HUES6 (cell line): Measurements from ENCODE around the gene CPAMD8.
A peak's percentile ranks its signal among the peaks of the same experiment; 100 is the strongest.
"Not testable (repeated sequence)": the region's sequence is repeated elsewhere in the genome, so short reads cannot be mapped to it uniquely, and the experiment has no call there.

Experiments
- H3K27ac ChIP-seq: 2 replicates; pipeline ENCODE4 v1.7.0; 2013; ENCODE audit warnings: low read depth, mild to moderate bottlenecking, low read length, inconsistent platforms
- H3K27me3 ChIP-seq: 2 replicates; pipeline ENCODE4 v1.6.1; 2013; ENCODE audit warnings: low read length; ENCODE audit not compliant: control insufficient read depth, insufficient read depth
- H3K36me3 ChIP-seq: 2 replicates; pipeline ENCODE4 v1.6.1; 2013; ENCODE audit warnings: low read length; ENCODE audit not compliant: control insufficient read depth, insufficient read depth
- H3K4me1 ChIP-seq: 2 replicates; pipeline ENCODE4 v1.6.1; 2013; ENCODE audit warnings: low read length; ENCODE audit not compliant: control insufficient read depth, insufficient read depth
- H3K4me3 ChIP-seq: 2 replicates; pipeline ENCODE4 v1.5.1; 2013; ENCODE audit warnings: low read depth, low read length
- H3K9ac ChIP-seq: one replicate; pipeline ENCODE4 v1.6.1; 2013; ENCODE audit warnings: mild to moderate bottlenecking, low read length
- H3K9me3 ChIP-seq: 2 replicates; pipeline ENCODE4 v1.6.1; 2013; ENCODE audit warnings: low read depth, low read length; ENCODE audit not compliant: control insufficient read depth, insufficient read depth

Gene CPAMD8

GRCh38 chr19:16882146-16882545, 144.5 kb downstream of the CPAMD8 start:
- peaks cover 29% of the 10 kb centered on the region for H3K9me3 ChIP-seq
- peaks cover 33% of the 10 kb centered on the region for H3K36me3 ChIP-seq
- no peak overlapping the region for H3K4me3 ChIP-seq
- no peak overlapping the region for H3K27ac ChIP-seq
- H3K9ac ChIP-seq, result no peak overlapping the region
- no peaks in the 10 kb centered on the region for H3K4me1 ChIP-seq
- H3K27me3 ChIP-seq, result no peaks in the 10 kb centered on the region

DNA sequence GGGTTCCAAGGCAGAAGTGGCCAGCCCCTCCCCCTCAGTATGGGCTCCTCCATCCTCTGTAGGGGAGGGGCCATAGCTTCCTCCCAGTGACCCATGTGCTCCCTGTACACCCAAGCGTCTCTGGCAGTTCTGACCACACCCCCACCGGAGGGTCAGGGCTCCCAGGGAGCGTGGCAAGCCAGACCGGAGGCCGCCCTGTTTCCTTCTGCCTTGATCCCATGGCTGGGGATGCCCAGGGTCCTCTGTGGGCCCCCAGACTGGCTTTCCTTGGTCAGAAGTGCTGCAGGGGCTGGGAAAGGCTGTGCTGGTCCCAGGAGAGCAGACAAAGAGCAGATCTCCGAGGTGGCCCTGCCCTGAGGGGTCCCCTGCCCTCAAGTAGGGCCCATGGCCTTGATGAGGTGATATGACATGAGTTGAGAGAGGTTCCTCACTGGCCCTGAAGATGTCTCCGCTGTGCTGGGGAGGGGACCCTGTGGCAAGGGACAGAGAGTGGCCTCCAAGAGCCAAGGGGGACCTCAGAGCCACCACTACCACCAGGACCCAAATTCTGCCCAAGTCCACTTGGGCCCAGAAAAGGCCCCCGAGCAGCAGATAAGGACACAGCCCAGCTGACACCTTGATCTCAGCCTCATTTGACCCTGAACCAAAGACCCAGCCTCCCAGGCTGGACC, 145.6 kb downstream of the CPAMD8 start:
- Histone ChIP-seq H3K4me1 (no peaks in the 10 kb centered on the region), H3K27ac (no peak overlapping the region), H3K9ac (no peak overlapping the region), H3K36me3 (peaks cover 45% of the 10 kb centered on the region), H3K4me3 (no peak overlapping the region), H3K27me3 (no peaks in the 10 kb centered on the region), H3K9me3 (peaks cover 29% of the 10 kb centered on the region)

DNA sequence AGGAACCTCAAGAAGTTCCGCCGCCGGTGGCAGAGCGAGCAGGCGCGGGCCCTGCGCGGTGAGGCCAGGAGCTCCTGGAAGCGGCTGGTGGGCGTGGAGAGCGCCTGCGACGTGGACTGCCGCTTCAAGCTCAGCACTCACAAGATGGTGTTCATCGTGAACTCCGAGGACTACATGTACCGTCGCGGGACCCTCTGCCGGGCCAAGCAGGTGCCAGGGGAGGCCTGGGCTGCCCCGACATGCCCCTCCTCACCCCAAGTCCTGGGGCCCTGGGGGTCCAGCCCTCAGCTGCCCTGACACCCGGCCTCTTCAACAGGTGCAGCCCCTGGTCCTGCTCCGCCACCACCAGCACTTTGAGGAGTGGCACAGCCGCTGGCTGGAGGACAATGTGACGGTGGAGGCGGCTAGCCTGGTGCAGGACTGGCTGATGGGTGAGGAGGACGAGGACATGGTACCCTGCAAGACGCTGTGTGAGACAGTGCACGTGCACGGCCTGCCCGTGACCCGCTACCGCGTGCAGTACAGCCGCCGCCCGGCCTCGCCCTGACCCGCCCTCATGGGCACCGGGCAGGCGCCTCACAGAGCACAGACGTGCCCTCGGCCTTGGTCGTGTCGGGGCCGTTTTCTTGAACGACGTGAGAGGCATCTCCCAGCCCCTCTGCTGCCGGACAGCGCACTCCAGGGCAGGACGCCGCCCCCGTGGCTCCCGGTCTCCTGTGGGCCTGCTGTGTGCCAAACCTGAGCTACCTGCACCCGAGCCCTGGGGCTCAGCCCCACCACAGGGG, 148.2 kb downstream of the CPAMD8 start:
- peaks cover 27% of the 10 kb centered on the region for H3K9me3 ChIP-seq
- no peak overlapping the region for H3K27ac ChIP-seq
- no peaks in the 10 kb centered on the region for H3K4me1 ChIP-seq
- no peak overlapping the region for H3K9ac ChIP-seq
- no peak overlapping the region for H3K4me3 ChIP-seq
- H3K27me3 ChIP-seq, result no peaks in the 10 kb centered on the region
- H3K36me3 ChIP-seq, result peaks cover 56% of the 10 kb centered on the region

DNA sequence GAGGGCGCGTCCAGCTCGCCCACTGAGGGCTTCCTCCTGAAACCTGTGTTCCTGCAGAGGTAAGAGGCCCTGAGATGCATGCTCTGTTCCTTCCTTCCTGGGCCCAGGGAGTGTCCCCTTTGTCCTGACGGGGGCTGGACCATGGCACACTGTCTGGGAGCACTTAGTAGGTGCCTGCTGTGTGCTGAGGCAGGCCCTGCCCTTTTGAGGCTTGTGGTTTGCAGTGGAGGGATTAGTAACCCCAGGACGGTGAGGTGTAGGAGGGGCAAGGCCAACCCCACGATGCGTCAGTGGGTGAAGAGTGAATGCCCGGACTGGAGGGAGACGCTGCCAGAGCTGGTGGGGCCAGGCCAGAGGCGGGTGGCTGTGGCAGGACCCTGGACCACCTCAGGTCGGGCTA, 149.0 kb downstream of the CPAMD8 start:
- no peaks in the 10 kb centered on the region for H3K4me1 ChIP-seq
- H3K4me3 ChIP-seq, result no peak overlapping the region
- no peaks in the 10 kb centered on the region for H3K27me3 ChIP-seq
- no peak overlapping the region for H3K9ac ChIP-seq
- H3K36me3 ChIP-seq, result peaks cover 63% of the 10 kb centered on the region
- peaks cover 19% of the 10 kb centered on the region for H3K9me3 ChIP-seq
- no peak overlapping the region for H3K27ac ChIP-seq

DNA sequence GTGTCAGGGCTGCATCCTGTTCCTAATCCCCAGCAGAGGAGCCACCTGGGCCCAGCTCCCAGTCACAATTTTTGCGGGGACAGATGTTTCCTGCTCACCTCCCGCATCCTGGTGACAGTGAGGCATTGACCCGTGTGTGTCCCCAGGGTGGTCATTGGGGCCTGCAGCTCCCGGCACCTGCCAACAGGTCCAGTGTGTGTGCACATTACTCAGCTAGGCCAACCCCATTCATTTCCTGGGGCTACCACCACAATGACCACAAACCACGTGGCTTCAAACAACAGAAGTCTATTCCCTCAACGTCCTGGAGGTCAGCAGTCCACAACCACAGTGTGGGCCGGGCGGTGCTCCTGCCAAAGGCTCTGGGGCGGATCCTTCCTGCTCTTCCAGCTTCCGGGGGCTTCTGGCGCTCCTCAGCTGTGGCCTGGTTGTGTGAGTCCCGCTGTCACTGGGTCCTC, 149.7 kb downstream of the CPAMD8 start:
- peaks cover 13% of the 10 kb centered on the region for H3K9me3 ChIP-seq
- peaks cover 67% of the 10 kb centered on the region for H3K36me3 ChIP-seq
- no peak overlapping the region for H3K4me3 ChIP-seq
- no peaks in the 10 kb centered on the region for H3K27me3 ChIP-seq
- H3K27ac ChIP-seq, result no peak overlapping the region
- no peaks in the 10 kb centered on the region for H3K4me1 ChIP-seq
- H3K9ac ChIP-seq, result no peak overlapping the region

DNA sequence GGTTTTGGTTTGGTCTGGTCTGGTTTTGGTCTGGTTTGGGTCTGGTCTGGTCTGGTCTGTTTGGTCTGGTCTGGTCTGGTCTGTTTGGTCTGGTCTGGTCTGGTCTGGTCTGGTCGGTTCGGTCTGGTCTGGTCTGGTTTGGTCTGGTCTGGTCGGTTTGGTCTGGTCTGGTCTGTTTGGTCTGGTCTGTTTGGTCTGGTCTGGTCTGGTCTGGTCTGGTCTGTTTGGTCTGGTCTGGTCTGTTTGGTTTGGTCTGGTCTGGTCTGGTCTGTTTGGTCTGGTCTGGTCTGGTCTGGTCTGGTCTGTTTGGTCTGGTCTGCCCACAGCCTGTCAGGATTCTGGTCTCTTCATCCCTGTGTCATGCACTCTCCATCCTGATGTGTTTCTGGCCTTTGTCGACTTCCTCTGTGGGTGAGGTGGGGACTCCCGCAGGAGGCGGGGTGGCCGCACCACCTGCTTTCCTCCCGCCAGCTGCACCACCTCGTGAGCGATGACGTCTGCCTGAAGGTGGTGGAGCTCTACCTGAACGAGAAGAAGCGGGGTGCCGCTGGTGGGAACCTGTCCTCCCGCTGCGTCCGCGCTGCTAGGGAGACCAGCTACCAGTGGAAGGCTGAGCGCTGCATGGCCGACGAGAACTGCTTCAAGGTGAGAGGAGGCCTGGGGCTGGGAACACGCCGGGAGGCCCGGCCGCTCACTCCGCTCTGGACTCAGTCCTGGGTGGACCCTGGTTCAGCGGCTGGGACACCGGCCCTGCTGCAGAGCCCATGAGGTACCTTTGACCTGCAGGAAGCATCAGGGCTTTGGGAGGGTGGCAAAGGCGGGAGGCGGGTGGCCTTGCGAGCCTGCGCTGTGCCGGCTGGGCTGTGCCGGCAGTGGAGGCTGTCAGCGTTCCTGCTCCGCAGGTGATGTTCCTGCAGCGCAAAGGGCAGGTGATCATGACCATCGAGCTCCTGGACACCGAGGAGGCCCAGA, 150.7 kb downstream of the CPAMD8 start:
- no peaks in the 10 kb centered on the region for H3K4me1 ChIP-seq
- H3K36me3 ChIP-seq, result peaks cover 78% of the 10 kb centered on the region
- H3K27ac ChIP-seq, result no peak overlapping the region
- H3K9ac ChIP-seq, result no peak overlapping the region
- H3K9me3 ChIP-seq, result peaks cover 2% of the 10 kb centered on the region
- no peak overlapping the region for H3K4me3 ChIP-seq
- no peaks in the 10 kb centered on the region for H3K27me3 ChIP-seq

DNA sequence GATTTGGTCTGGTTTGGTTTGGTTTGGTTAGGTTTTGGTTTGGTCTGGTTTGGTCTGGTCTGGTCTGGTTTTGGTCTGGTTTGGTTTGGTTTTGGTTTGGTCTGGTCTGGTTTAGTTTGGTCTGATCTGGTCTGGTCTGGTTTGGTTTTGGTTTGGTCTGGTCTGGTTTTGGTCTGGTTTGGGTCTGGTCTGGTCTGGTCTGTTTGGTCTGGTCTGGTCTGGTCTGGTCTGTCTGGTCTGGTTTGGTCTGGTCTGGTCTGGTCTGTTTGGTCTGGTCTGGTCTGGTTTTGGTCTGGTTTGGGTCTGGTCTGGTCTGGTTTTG, 151.7 kb downstream of the CPAMD8 start:
- Histone ChIP-seq H3K36me3 (peaks cover 80% of the 10 kb centered on the region), H3K27ac (0 out of 2 replicates have a peak overlapping the region, but pooled peaks have one; percentile 36)
- not testable (repeated sequence) for H3K9ac ChIP-seq, H3K4me3 ChIP-seq, H3K27me3 ChIP-seq, H3K9me3 ChIP-seq, H3K4me1 ChIP-seq

- no peaks in the 10 kb centered on the region for H3K4me1 ChIP-seq
- no peak overlapping the region for H3K4me3 ChIP-seq
- no peaks in the 10 kb centered on the region for H3K9me3 ChIP-seq
- peaks cover 80% of the 10 kb centered on the region for H3K36me3 ChIP-seq
- H3K9ac ChIP-seq, result no peak overlapping the region
- no peaks in the 10 kb centered on the region for H3K27me3 ChIP-seq
- peak overlapping the region; percentile 36; the same call in 1 of the 2 replicates for H3K27ac ChIP-seq
Measured at GRCh38 chr19:16874250-16874977, 152.2 kb downstream of the CPAMD8 start.

DNA sequence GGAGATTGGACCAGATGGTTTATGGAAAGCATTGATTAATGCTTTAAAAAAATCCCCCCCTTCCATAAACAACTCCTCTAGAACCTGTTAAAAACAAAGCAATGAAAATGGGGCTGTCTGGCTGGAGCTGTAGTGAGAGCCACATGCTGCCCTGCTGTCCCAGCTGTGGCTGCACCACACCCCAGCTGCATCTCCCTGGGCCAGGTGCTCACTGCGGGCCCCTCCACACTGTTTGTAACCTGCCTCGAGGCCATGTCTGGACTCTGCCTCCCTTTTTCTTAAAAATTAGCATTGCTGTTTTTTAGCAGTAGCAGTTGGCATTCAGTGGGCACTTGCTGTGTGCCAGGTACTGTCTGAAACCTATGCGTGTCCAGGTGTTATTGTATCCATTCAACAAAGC, 153.0 kb downstream of the CPAMD8 start:
- peaks cover 79% of the 10 kb centered on the region for H3K36me3 ChIP-seq
- no peak overlapping the region for H3K9ac ChIP-seq
- no peaks in the 10 kb centered on the region for H3K9me3 ChIP-seq
- H3K27ac ChIP-seq, result no peak overlapping the region
- H3K4me1 ChIP-seq, result no peaks in the 10 kb centered on the region
- H3K4me3 ChIP-seq, result no peak overlapping the region
- H3K27me3 ChIP-seq, result no peaks in the 10 kb centered on the region

GRCh38 chr19:16872728-16873127, 153.9 kb downstream of the CPAMD8 start:
- Histone ChIP-seq H3K27me3 (no peaks in the 10 kb centered on the region), H3K36me3 (peaks cover 79% of the 10 kb centered on the region), H3K4me1 (no peaks in the 10 kb centered on the region)

More at GRCh38 chr19:16872728-16873127, 153.9 kb downstream of the CPAMD8 start:
- Histone ChIP-seq H3K27ac (no peak overlapping the region), H3K9ac (no peak overlapping the region), H3K4me3 (no peak overlapping the region), H3K9me3 (no peaks in the 10 kb centered on the region)
